ENCODE data around the gene AP1AR.

The AP1AR gene

GRCh38 chr4:112222219-112222955, 9.2 kb upstream of the AP1AR start:
- no peak for DNase-seq

- DNase-seq, result no peak
These were observed 6.4 kb upstream of the AP1AR start for GRCh38 chr4:112225157-112225556.

- DNase-seq, result peak; percentile 93 to 95
These were observed 458 bp upstream of the AP1AR start for GRCh38 chr4:112230879-112231778.

- peak in 1 of 2 experiments; percentile 74 for DNase-seq
These were observed 3.5 kb downstream of the AP1AR start for GRCh38 chr4:112234952-112235609.

GRCh38 chr4:112236040-112236439, 4.5 kb downstream of the AP1AR start:
- no peak for DNase-seq

GRCh38 chr4:112238833-112239232, 7.2 kb downstream of the AP1AR start:
- DNase-seq, result no peak

GRCh38 chr4:112245383-112245782, 13.8 kb downstream of the AP1AR start:
- DNase-seq, result no peak

- DNase-seq, result no peak
These were observed 15.4 kb downstream of the AP1AR start for GRCh38 chr4:112247021-112247420.

GRCh38 chr4:112251019-112251643, 19.5 kb downstream of the AP1AR start:
- DNase-seq, result no peak

GRCh38 chr4:112252234-112252633, 20.6 kb downstream of the AP1AR start:
- no peak for DNase-seq

GRCh38 chr4:112253382-112254000, 21.9 kb downstream of the AP1AR start:
- DNase-seq, result no peak

GRCh38 chr4:112257098-112257497, 25.5 kb downstream of the AP1AR start:
- DNase-seq, result no peak

- peak in 1 of 2 experiments; percentile 16 for DNase-seq
These were observed 35.2 kb downstream of the AP1AR start for GRCh38 chr4:112266823-112267222.

- no peak for DNase-seq
These were observed 38.5 kb downstream of the AP1AR start for GRCh38 chr4:112270051-112270450.

- DNase-seq, result peak in 1 of 2 experiments; percentile 29
These were observed 39.2 kb downstream of the AP1AR start for GRCh38 chr4:112270640-112271421.

- no peak for DNase-seq
These were observed 40.7 kb downstream of the AP1AR start for GRCh38 chr4:112272292-112272691.

GRCh38 chr4:112274959-112275358, 43.4 kb downstream of the AP1AR start:
- DNase-seq, result no peak

GRCh38 chr4:112276113-112276512, 44.5 kb downstream of the AP1AR start:
- no peak for DNase-seq

- no peak for DNase-seq
These were observed 45.6 kb downstream of the AP1AR start for GRCh38 chr4:112277220-112277619.

- no peak for DNase-seq
These were observed 46.3 kb downstream of the AP1AR start for GRCh38 chr4:112277705-112278448.
